Measurements from ENCODE around the gene ZNF85.

GRCh38 chr19:20926796-20927195, 3.7 kb downstream of the ZNF85 start:
- TF ChIP-seq SMC3 (IDR thresholded peaks at IDR 0.05; ENCODE audit: low read length): no peak
- TF ChIP-seq CTCF (CRISPR knock-in tag; IDR thresholded peaks at IDR 0.05): no peak
- TF ChIP-seq ZBTB1 (CRISPR knock-in tag; IDR thresholded peaks at IDR 0.05; ENCODE audit: borderline replicate concordance): no peak
- TF ChIP-seq ESRRA (CRISPR knock-in tag; IDR thresholded peaks at IDR 0.05; ENCODE audit: low read depth): no peak
- TF ChIP-seq GMEB1 (CRISPR knock-in tag; IDR thresholded peaks at IDR 0.05; ENCODE audit: borderline replicate concordance): no peak
- TF ChIP-seq EP300 (IDR thresholded peaks at IDR 0.05; ENCODE audit: low read depth in 2 of 2, low read length in 2 of 2): no peak
- TF ChIP-seq EP300 (CRISPR knock-in tag; IDR thresholded peaks at IDR 0.05; ENCODE audit: borderline replicate concordance): no peak
- no peak for TF ChIP-seq POLR2AphosphoS5 (IDR thresholded peaks at IDR 0.05; ENCODE audit: low read depth, low read length)
- no peak for TF ChIP-seq KDM4B (CRISPR knock-in tag; IDR thresholded peaks at IDR 0.05)
